Mammary epithelial cell (primary cell): ENCODE measurements around the gene TBC1D14.

Experiments used
- EZH2 ChIP-seq: IDR thresholded peaks from 2 replicates; pipeline ENCODE4 v1.6.1; 2012; ENCODE audit warnings: low read length, inconsistent platforms, borderline replicate concordance
- TF ChIP-seq, protein P1 (sequence below), 2 donors: IDR thresholded peaks in 1 of 2; conservative IDR thresholded peaks in 1 of 2; 2 replicates each; pipeline ENCODE4 v1.5.1; 2011 to 2012; ENCODE audit warnings: inconsistent platforms in 2 of 2, low read length in 2 of 2, mild to moderate bottlenecking in 2 of 2, control low read depth in 1 of 2, low read depth in 1 of 2; ENCODE audit not compliant: insufficient read depth in 1 of 2; ENCODE audit errors: extremely low read depth in 1 of 2

DNA sequence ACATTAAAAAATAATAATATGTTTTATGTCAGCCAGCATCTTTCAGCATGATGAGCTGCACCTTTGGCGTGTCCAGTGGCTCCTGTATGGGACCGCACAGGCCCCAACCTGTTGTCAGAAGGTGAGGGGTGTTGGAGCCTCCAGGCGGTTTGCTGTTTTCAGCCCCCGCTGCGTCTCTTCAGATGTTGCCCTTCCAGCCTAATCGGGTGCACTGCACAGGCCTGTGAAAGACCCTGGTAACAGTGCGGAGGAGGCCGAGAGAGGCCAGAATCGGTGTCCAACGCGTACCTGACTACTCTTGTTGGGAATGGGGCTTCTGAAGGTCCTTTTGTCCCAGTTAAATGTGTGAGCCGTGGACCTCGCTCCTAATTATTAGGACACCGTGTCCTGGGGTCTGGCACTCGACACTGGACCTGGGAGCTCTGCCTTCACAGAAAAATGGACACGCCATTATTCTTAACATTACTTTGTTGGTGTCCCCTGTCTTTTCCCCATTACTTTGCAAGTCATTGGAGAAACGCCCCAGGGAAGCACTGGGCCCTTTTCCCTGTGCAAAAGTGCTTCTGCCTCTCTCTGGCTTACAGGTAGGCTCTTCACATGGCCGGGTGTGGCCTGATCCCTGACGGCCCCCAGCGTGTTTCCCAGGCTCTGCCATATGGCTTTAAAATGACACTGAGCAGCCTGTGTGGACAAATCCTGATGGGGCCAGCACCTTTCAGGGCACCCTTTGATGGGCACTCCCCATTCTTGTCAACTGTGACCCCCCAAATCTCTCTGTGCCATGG lies 51.2 kb downstream of the TBC1D14 start:
- TF ChIP-seq, protein P1, sequence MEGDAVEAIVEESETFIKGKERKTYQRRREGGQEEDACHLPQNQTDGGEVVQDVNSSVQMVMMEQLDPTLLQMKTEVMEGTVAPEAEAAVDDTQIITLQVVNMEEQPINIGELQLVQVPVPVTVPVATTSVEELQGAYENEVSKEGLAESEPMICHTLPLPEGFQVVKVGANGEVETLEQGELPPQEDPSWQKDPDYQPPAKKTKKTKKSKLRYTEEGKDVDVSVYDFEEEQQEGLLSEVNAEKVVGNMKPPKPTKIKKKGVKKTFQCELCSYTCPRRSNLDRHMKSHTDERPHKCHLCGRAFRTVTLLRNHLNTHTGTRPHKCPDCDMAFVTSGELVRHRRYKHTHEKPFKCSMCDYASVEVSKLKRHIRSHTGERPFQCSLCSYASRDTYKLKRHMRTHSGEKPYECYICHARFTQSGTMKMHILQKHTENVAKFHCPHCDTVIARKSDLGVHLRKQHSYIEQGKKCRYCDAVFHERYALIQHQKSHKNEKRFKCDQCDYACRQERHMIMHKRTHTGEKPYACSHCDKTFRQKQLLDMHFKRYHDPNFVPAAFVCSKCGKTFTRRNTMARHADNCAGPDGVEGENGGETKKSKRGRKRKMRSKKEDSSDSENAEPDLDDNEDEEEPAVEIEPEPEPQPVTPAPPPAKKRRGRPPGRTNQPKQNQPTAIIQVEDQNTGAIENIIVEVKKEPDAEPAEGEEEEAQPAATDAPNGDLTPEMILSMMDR (conservative IDR thresholded peaks at IDR 0.05 in 1 of 2, IDR thresholded peaks at IDR 0.05 in 1 of 2; ENCODE audit: extremely low read depth in 1 of 2, insufficient read depth in 1 of 2, low read depth in 1 of 2, low read length in 2 of 2): no peak
- no peak for TF ChIP-seq EZH2
